ENCODE measurements around the gene ADSS1. TPM values are rescaled to one million over a fixed set of nuclear protein-coding genes. Genes with fewer than 3 reads are reported as not detected.

ADSS1 gene
- total RNA-seq, 1 experiment from 2014 or later: 9.9 TPM

- H3K27ac ChIP-seq (ENCODE audit: low read depth, low read length): no peak overlapping the region
- DNase-seq (ENCODE audit: low read depth, low spot score) (no peak), ATAC-seq (no peak)
- intact Hi-C loops (cut with micrococcal nuclease): no loop called here
- peaks cover 2 to 43% of the 10 kb centered on the region in 2 experiments; a peak in 3 of 4 replicates for H3K36me3 ChIP-seq (ENCODE audit: control insufficient read depth in 1 of 2, insufficient read depth in 2 of 2, low read length in 2 of 2)
- TF ChIP-seq YY1 (IDR thresholded peaks at IDR 0.05; ENCODE audit: extremely low read depth, insufficient replicate concordance, low read depth, low read length): no peak
- no peak for TF ChIP-seq EGR1 (IDR thresholded peaks at IDR 0.05; ENCODE audit: low read depth)
- H3K9ac ChIP-seq (ENCODE audit: low read length): no peak overlapping the region
- H3K4me3 ChIP-seq (replicated peaks in 1 of 2; ENCODE audit: low read depth in 1 of 2, low read length in 2 of 2): no peak overlapping the region
- no peaks in the 10 kb centered on the region for H3K9me2 ChIP-seq (ENCODE audit: insufficient read depth)
- POLR2A ChIA-PET: no interaction called here
- peaks cover 0 to 11% of the 10 kb centered on the region in 2 experiments; a peak in 2 of 4 replicates for H3K9me3 ChIP-seq (ENCODE audit: control insufficient read depth in 1 of 2, insufficient read depth in 1 of 2, low read depth in 1 of 2, low read length in 2 of 2)
- H4K20me1 ChIP-seq (ENCODE audit: insufficient read depth): no peaks in the 10 kb centered on the region
- no TSS peak for BruUV-seq (replicated peaks)
- peaks cover 3 to 9% of the 10 kb centered on the region in 2 experiments; a peak in 3 of 4 replicates for H3K4me1 ChIP-seq (ENCODE audit: control insufficient read depth in 1 of 2, insufficient read depth in 2 of 2, low read length in 2 of 2)
- H3K4me2 ChIP-seq (ENCODE audit: low read length): no peak overlapping the region
- no peaks in the 10 kb centered on the region for H3K27me3 ChIP-seq (ENCODE audit: insufficient read depth, low read length)
- CTCF ChIA-PET: no interaction called here
- no peaks in the 10 kb centered on the region for H3K79me2 ChIP-seq (ENCODE audit: insufficient read depth, low read length)
- H2AFZ ChIP-seq (ENCODE audit: low read depth, low read length, poor library complexity, severe bottlenecking): no peak overlapping the region
- RAD21 ChIA-PET (ENCODE audit: low non-redundant PET in 1 of 2, low total read pairs in 2 of 2, uncharacterized antibody in 2 of 2, unreplicated experiment in 2 of 2): no interaction called here
These were observed 48.9 kb downstream of the ADSS1 start for GRCh38 chr14:104772707-104773504.

- ChIA-PET RAD21 (ENCODE audit: low non-redundant PET in 1 of 2, low total read pairs in 2 of 2, uncharacterized antibody in 2 of 2, unreplicated experiment in 2 of 2) (no interaction called here), CTCF (no interaction called here), POLR2A (no interaction called here)
- Histone ChIP-seq H3K27me3 (ENCODE audit: insufficient read depth, low read length) (no peaks in the 10 kb centered on the region), H3K36me3 (ENCODE audit: control insufficient read depth in 1 of 2, insufficient read depth in 2 of 2, low read length in 2 of 2) (peaks cover 2 to 43% of the 10 kb centered on the region in 2 experiments; a peak in 3 of 4 replicates), H3K79me2 (ENCODE audit: insufficient read depth, low read length) (no peaks in the 10 kb centered on the region), H3K4me1 (ENCODE audit: control insufficient read depth in 1 of 2, insufficient read depth in 2 of 2, low read length in 2 of 2) (peaks cover 3% of the 10 kb centered on the region in 2 experiments; a peak in 3 of 4 replicates), H3K4me2 (ENCODE audit: low read length) (no peak overlapping the region), H3K4me3 (replicated peaks in 1 of 2; ENCODE audit: low read depth in 1 of 2, low read length in 2 of 2) (no peak overlapping the region), H3K27ac (ENCODE audit: low read depth, low read length) (no peak overlapping the region), H2AFZ (ENCODE audit: low read depth, low read length, poor library complexity, severe bottlenecking) (no peak overlapping the region), H3K9ac (ENCODE audit: low read length) (no peak overlapping the region), H3K9me2 (ENCODE audit: insufficient read depth) (no peaks in the 10 kb centered on the region), H3K9me3 (ENCODE audit: control insufficient read depth in 1 of 2, insufficient read depth in 1 of 2, low read depth in 1 of 2, low read length in 2 of 2) (peaks cover 0 to 11% of the 10 kb centered on the region in 2 experiments; a peak in 2 of 4 replicates), H4K20me1 (ENCODE audit: insufficient read depth) (no peaks in the 10 kb centered on the region)
- BruUV-seq (replicated peaks): no TSS peak
- DNase-seq (ENCODE audit: low read depth, low spot score): no peak
- no peak for ATAC-seq
- no peak for TF ChIP-seq POLR2A (IDR thresholded peaks at IDR 0.05; ENCODE audit: borderline replicate concordance, extremely low read depth, insufficient read depth, insufficient read length)
- TF ChIP-seq POLR2AphosphoS5 (IDR thresholded peaks at IDR 0.05; ENCODE audit: low read depth, low read length): no peak
- intact Hi-C loops (cut with micrococcal nuclease): no loop called here
These were observed 49.8 kb downstream of the ADSS1 start for GRCh38 chr14:104773505-104774452.
